Left ventricle myocardium inferior (tissue), 1 donor: ENCODE results near the gene AMHR2. TPM values are rescaled to one million over a fixed set of nuclear protein-coding genes. Genes with fewer than 3 reads are reported as not detected.

Experiments used
- DNase-seq: peaks from one replicate; pipeline ENCODE4 v3.0.0-alpha.2; 2020
- H3K27ac ChIP-seq: fragments of 200-600 bp; replicated peaks from 2 replicates; pipeline ENCODE4 v1.8.0; 2021
- H3K27me3 ChIP-seq: fragments of 200-600 bp; 2 replicates; pipeline ENCODE4 v1.8.0; 2021; ENCODE audit warnings: low read depth
- H3K36me3 ChIP-seq: fragments of 200-600 bp; 2 replicates; pipeline ENCODE4 v1.8.0; 2021
- H3K4me1 ChIP-seq: fragments of 200-600 bp; 2 replicates; pipeline ENCODE4 v1.8.0; 2021
- H3K4me3 ChIP-seq: fragments of 200-600 bp; 2 replicates; pipeline ENCODE4 v1.8.0; 2021; ENCODE audit warnings: mild to moderate bottlenecking, moderate library complexity
- H3K9me3 ChIP-seq: fragments of 200-600 bp; replicated peaks from 2 replicates; pipeline ENCODE4 v1.8.0; 2021
- intact Hi-C: fragments of 100-400 bp; cut with micrococcal nuclease; formaldehyde crosslinking; loops from one replicate; pipeline ENCODE4 v1.11.0; 2022
- total RNA-seq: library from RNA; stranded (reverse); fragmentation: NEBNext Ultra II Directional; extraction: Animal tissue kit (Norgen Biotek cat#: 25700); gene quantifications from one replicate; pipeline ENCODE4 v1.2.1, GENCODE V29; 2021
- TF ChIP-seq, protein P1 (sequence below): fragments of 200-600 bp; IDR thresholded peaks from 2 replicates; pipeline ENCODE4 v1.8.0; 2021; ENCODE audit warnings: antibody characterized with exemption, mild to moderate bottlenecking, borderline replicate concordance
- donor health status: DM: no; HTN: yes; CAD: no; lungs with severe emphysema.

The AMHR2 gene
- total RNA-seq, 1 donor from 2014 or later, result 0.36 TPM

DNA sequence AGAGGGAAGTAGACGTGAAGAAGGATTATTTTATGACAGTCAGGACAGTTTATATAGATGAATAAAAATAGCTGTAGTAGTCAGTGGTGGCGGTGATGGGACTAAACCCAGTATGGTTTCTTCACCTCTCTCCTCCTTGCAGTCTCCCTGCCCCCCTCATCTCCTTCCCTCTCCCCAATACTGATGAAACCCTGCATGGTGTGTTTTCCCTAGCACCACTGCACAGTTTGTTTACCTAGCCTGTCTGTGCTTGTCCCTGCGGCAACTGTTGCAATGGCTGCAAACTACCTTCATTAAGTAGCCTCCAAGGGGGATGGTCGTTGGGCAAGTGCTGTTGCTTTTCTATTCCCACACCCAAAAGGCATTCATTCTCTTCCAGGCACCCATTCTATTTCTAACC is 43.0 kb downstream of the AMHR2 start:
- Histone ChIP-seq H3K4me1 (peaks cover 98% of the 10 kb centered on the region), H3K36me3 (peaks cover 100% of the 10 kb centered on the region), H3K27me3 (no peaks in the 10 kb centered on the region), H3K9me3 (no peaks in the 10 kb centered on the region), H3K4me3 (no peak overlapping the region), H3K27ac (peak overlapping the region; percentile 69)
- DNase-seq, result no peak
- TF ChIP-seq, protein P1, sequence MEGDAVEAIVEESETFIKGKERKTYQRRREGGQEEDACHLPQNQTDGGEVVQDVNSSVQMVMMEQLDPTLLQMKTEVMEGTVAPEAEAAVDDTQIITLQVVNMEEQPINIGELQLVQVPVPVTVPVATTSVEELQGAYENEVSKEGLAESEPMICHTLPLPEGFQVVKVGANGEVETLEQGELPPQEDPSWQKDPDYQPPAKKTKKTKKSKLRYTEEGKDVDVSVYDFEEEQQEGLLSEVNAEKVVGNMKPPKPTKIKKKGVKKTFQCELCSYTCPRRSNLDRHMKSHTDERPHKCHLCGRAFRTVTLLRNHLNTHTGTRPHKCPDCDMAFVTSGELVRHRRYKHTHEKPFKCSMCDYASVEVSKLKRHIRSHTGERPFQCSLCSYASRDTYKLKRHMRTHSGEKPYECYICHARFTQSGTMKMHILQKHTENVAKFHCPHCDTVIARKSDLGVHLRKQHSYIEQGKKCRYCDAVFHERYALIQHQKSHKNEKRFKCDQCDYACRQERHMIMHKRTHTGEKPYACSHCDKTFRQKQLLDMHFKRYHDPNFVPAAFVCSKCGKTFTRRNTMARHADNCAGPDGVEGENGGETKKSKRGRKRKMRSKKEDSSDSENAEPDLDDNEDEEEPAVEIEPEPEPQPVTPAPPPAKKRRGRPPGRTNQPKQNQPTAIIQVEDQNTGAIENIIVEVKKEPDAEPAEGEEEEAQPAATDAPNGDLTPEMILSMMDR, result no peak
- intact Hi-C loops, result no loop called here

DNA sequence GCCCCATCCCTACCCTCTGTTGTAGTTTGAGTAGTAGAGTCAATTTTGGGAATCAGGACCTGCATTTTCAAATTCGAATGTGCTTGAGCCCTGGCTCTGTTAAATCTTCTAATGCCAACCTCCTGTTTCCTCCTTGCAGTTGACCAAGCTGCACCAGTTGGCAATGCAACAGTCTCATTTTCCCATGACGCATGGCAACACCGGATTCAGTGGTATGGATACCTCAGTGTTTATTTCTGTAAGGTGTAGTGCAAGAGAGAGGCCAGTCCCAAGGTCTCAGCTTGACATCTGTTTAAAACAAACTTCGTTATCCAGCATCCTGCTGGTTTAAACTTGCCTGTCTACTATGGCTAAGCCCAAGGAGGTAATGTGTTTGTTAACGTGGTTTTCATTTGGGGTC is 43.4 kb downstream of the AMHR2 start:
- Histone ChIP-seq H3K4me1 (peaks cover 98% of the 10 kb centered on the region), H3K27me3 (no peaks in the 10 kb centered on the region), H3K4me3 (no peak overlapping the region), H3K9me3 (no peaks in the 10 kb centered on the region), H3K27ac (peak overlapping the region; percentile 69), H3K36me3 (peaks cover 100% of the 10 kb centered on the region)
- TF ChIP-seq, protein P1, result no peak
- intact Hi-C loops, result no loop called here
- no peak for DNase-seq

DNA sequence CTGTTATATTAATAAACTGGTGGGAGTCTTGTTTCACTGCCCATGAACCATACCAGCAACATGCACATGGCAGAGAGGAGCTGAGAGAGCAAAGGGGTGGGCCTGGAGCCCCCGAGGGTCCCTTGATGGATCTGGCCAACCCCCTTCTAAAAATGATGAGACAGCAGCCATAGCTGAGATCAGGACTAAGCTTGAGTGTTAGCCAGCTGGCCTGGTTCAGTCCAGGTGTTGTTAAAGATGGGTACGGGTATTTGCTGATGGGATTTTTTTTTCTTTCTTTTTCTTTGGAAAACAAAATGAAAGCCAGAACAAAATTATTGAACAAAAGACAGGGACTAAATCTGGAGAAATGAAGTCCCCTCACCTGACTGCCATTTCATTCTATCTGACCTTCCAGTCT is 44.2 kb downstream of the AMHR2 start:
- intact Hi-C loops, result no loop called here
- no peak overlapping the region for H3K4me3 ChIP-seq
- TF ChIP-seq, protein P1, result no peak
- peaks cover 98% of the 10 kb centered on the region for H3K4me1 ChIP-seq
- no peaks in the 10 kb centered on the region for H3K27me3 ChIP-seq
- no peak for DNase-seq
- H3K9me3 ChIP-seq, result no peaks in the 10 kb centered on the region
- peaks cover 100% of the 10 kb centered on the region for H3K36me3 ChIP-seq
- peak overlapping the region; percentile 69 for H3K27ac ChIP-seq

DNA sequence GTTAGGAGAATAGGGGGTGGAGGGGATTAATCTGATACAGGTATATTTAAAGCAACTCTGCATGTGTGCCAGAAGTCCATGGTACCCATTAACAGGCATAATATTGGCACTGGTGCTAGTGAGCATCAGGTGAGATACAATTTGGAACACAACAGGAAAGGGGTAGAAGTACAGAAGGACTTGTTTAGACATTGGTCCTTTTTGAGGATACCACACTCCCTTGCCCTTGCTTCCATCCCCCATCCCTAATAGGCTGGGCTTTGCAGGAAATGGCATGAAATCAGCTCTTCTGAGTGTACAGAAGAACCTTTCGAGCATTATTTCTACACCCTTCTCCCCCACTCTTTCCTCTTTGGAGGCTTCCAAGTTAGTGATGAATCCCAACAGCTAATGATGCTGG is 44.6 kb downstream of the AMHR2 start:
- Histone ChIP-seq H3K4me1 (peaks cover 98% of the 10 kb centered on the region), H3K4me3 (no peak overlapping the region), H3K9me3 (no peaks in the 10 kb centered on the region), H3K36me3 (peaks cover 100% of the 10 kb centered on the region), H3K27me3 (no peaks in the 10 kb centered on the region), H3K27ac (peak overlapping the region; percentile 69)
- intact Hi-C loops, result no loop called here
- no peak for DNase-seq
- TF ChIP-seq, protein P1, result no peak

DNA sequence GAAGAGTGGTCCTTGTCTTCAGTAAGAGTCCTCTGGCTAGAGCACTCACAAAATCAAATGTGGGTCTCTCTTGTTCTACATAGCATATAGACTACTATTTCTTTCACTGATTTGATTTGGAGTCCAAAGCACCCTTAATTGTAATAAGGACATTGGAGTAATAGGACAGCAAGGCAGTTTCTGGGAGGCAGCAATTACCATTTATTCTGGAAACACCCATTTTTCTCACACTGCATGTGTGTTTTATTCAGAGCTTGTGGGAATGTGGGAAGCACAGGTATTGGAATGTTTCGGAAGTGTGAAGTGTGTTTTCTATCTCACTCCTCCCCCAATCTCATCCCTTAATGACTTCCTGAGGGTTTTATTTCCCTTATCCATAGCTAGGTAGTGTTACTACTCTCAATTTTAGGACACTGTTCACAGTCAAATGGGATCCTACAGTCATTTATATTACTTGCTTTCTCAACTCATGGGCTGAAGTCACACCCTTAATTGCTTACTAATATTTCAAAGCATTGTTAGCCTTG is 48.5 kb downstream of the AMHR2 start:
- TF ChIP-seq, protein P1, result no peak
- Histone ChIP-seq H3K36me3 (peaks cover 100% of the 10 kb centered on the region), H3K4me3 (no peak overlapping the region), H3K9me3 (no peaks in the 10 kb centered on the region), H3K27ac (peak overlapping the region; percentile 34), H3K4me1 (peaks cover 98% of the 10 kb centered on the region), H3K27me3 (no peaks in the 10 kb centered on the region)
- intact Hi-C loops, result no loop called here
- no peak for DNase-seq
